ENCODE results near the gene EEF2K.

GRCh38 chr16:22220069-22220440 lies 14.0 kb downstream of the EEF2K start:
- TF ChIP-seq, protein P1, sequence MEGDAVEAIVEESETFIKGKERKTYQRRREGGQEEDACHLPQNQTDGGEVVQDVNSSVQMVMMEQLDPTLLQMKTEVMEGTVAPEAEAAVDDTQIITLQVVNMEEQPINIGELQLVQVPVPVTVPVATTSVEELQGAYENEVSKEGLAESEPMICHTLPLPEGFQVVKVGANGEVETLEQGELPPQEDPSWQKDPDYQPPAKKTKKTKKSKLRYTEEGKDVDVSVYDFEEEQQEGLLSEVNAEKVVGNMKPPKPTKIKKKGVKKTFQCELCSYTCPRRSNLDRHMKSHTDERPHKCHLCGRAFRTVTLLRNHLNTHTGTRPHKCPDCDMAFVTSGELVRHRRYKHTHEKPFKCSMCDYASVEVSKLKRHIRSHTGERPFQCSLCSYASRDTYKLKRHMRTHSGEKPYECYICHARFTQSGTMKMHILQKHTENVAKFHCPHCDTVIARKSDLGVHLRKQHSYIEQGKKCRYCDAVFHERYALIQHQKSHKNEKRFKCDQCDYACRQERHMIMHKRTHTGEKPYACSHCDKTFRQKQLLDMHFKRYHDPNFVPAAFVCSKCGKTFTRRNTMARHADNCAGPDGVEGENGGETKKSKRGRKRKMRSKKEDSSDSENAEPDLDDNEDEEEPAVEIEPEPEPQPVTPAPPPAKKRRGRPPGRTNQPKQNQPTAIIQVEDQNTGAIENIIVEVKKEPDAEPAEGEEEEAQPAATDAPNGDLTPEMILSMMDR (IDR thresholded peaks at IDR 0.05), result no peak
- no peak for TF ChIP-seq POLR2A (IDR thresholded peaks at IDR 0.05)

Measured in body of pancreas (tissue), 4 donors.